Bronchial epithelial cell (primary cell): Measurements from ENCODE around the gene ZNF581. TPM values are rescaled to one million over a fixed set of nuclear protein-coding genes. Genes with fewer than 3 reads are reported as not detected.
A peak's percentile ranks its signal among the peaks of the same experiment; 100 is the strongest.

Source experiments
- DNase-seq: peaks from one replicate; pipeline ENCODE4 v3.0.0-alpha.2; 2010; ENCODE audit warnings: low read depth
- FAIRE-seq: peaks from 2 replicates; lab custom pipeline; 2011; peaks lifted over from hg19 to GRCh38; lab: Jason Lieb, UNC
- H3K27me3 ChIP-seq: 2 replicates; pipeline ENCODE4 v1.5.1; 2011; ENCODE audit warnings: low read length; ENCODE audit not compliant: control insufficient read depth, insufficient read depth
- H3K36me3 ChIP-seq: 2 replicates; pipeline ENCODE4 v1.5.1; 2011; ENCODE audit warnings: low read length; ENCODE audit not compliant: control insufficient read depth, insufficient read depth
- H3K4me3 ChIP-seq: 2 replicates; pipeline ENCODE4 v1.5.1; 2011; ENCODE audit warnings: mild to moderate bottlenecking, low read depth, low read length, control low read depth
- total RNA-seq: library from RNA; depleted of rRNA; stranded (reverse); fragments of >200 nt; gene quantifications from 2 replicates; pipeline ENCODE4 v1.2.1, GENCODE V29; 2014
- TF ChIP-seq, protein P1 (sequence below): IDR thresholded peaks from 2 replicates; pipeline ENCODE4 v1.5.1; 2011; ENCODE audit warnings: mild to moderate bottlenecking, moderate library complexity, low read length, control low read depth, inconsistent platforms; ENCODE audit not compliant: insufficient read depth, severe bottlenecking

Gene ZNF581
- total RNA-seq, 1 donor from 2014 or later = 19.2 TPM

DNA sequence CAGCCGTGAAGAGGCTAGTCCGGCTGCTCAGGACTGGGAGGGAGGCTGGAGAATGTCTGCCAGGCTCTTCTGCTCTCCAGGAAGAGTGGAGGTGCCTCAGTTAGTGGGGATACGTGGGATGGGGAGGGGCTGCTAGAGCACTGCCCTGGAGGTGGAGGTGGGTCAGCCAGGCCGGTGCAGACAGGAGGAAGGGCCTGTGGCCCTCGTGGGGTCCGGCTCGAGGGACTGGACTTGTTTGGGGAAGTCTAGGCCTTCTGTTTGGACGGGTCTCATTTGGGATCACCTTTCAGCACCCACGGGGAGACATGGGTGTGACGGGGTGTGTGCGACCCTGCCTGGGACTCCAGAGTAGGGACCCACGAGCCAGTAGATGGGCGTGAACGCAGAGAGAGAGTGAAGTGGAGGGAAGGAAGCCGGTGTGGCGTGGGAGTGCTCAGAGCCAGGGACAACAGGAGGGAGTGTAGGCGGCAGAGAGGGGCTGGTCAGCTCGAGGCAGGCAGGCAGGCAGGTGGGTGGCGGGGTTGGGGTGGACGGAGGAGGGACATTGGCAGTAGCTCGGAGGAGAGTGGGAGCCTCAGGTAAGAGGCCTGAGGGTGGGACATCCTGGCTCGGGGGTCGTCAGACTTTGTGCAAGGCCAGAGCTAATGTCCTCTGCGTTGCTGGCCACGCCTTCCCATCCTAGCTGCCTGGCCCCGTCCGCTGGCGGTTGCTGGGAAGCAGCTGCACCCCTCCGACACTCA lies 43.0 kb downstream of the ZNF581 start:
- TF ChIP-seq, protein P1, sequence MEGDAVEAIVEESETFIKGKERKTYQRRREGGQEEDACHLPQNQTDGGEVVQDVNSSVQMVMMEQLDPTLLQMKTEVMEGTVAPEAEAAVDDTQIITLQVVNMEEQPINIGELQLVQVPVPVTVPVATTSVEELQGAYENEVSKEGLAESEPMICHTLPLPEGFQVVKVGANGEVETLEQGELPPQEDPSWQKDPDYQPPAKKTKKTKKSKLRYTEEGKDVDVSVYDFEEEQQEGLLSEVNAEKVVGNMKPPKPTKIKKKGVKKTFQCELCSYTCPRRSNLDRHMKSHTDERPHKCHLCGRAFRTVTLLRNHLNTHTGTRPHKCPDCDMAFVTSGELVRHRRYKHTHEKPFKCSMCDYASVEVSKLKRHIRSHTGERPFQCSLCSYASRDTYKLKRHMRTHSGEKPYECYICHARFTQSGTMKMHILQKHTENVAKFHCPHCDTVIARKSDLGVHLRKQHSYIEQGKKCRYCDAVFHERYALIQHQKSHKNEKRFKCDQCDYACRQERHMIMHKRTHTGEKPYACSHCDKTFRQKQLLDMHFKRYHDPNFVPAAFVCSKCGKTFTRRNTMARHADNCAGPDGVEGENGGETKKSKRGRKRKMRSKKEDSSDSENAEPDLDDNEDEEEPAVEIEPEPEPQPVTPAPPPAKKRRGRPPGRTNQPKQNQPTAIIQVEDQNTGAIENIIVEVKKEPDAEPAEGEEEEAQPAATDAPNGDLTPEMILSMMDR = no peak
- H3K4me3 ChIP-seq = no peak overlapping the region
- H3K36me3 ChIP-seq = peaks cover 43% of the 10 kb centered on the region
- FAIRE-seq (peak; percentile 18), DNase-seq (no peak)
- no peaks in the 10 kb centered on the region for H3K27me3 ChIP-seq

DNA sequence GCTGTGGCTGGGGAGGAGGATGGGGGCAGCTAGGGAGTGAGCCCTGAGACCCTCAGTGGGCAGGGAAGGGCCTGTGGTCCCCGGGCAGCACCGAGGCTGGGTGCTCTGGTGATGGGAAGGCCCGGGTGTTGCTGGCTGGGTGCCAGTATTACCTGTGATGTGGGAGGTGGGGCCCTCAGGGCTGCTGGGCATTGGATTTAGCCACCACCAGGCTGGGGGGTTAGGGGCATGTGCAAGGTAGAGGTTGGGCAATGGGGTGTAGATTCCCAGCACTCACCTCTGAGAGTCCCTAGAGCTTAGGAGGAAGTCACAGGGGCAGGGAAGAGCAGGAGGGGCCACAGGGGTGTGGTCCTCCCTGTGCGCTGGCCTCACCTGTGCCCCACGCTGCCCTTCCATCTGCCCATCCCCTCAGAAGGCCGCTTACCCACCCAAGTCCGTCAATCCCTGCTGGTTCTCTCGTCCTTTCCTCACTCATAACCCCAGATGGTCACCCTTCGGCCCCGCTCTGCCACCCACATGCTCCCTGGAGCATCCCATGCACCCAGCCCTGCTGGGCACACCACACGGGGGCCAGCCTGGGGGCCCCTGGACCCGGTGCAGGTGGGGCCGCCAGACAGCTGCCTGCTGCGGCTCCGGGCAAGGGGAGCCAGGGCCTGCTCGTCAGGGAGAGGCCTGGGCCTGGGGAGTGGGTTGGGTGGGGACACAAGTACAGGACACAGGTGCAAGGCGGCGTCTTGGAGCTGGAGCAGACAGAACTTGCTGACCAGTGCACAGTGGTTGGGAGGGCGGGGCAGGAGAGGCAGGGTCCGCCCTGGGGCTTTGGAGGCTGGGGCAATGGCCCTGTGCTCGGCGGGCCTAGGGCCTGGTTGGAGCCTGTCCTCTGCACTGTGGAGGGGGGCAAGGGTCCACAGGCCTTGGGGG lies 44.1 kb downstream of the ZNF581 start:
- TF ChIP-seq, protein P1 = no peak
- Histone ChIP-seq H3K4me3 (no peak overlapping the region), H3K36me3 (peaks cover 41% of the 10 kb centered on the region), H3K27me3 (no peaks in the 10 kb centered on the region)
- no peak for DNase-seq
- FAIRE-seq = no peak

GRCh38 chr19:55688422-55689218 lies 45.2 kb downstream of the ZNF581 start:
- H3K27me3 ChIP-seq = no peaks in the 10 kb centered on the region
- no peak for FAIRE-seq
- TF ChIP-seq, protein P1 = no peak
- H3K4me3 ChIP-seq = no peak overlapping the region
- peaks cover 46% of the 10 kb centered on the region for H3K36me3 ChIP-seq
- DNase-seq = no peak

DNA sequence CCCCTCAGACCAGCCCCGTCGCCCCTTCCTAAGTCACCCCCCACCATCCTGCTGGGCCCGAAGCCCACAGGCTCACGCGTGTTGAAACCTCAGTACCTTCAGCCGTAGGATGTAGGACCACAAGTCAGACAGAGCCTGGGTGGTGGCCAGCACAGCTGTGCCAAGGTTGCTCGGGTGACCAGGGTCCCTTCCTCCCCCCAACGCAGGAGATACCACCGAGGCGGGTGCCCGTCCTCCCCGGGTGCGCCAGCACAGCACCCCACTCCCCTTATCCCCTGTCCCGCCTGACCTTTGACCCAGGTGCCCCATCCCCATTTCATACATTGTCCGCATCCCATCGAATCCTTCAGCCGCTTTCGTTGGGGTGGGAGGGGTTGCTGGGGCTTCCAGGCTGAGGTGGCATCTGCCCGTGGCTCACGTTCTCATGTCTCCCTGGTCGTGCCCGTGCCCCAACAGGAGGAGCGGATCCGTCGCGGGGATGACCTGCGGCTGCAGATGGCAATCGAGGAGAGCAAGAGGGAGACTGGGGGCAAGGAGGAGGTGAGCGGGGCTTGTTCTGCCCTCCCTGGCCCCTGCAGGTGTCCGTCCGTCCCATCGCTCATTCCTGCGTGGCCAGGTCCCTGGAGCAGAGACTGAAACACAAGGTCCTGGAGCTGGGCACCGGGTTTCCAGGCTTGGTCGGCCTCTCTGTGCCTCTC lies 46.1 kb downstream of the ZNF581 start:
- FAIRE-seq = no peak
- DNase-seq = no peak
- TF ChIP-seq, protein P1 = no peak
- H3K27me3 ChIP-seq = no peaks in the 10 kb centered on the region
- no peak overlapping the region for H3K4me3 ChIP-seq
- peaks cover 45% of the 10 kb centered on the region for H3K36me3 ChIP-seq

DNA sequence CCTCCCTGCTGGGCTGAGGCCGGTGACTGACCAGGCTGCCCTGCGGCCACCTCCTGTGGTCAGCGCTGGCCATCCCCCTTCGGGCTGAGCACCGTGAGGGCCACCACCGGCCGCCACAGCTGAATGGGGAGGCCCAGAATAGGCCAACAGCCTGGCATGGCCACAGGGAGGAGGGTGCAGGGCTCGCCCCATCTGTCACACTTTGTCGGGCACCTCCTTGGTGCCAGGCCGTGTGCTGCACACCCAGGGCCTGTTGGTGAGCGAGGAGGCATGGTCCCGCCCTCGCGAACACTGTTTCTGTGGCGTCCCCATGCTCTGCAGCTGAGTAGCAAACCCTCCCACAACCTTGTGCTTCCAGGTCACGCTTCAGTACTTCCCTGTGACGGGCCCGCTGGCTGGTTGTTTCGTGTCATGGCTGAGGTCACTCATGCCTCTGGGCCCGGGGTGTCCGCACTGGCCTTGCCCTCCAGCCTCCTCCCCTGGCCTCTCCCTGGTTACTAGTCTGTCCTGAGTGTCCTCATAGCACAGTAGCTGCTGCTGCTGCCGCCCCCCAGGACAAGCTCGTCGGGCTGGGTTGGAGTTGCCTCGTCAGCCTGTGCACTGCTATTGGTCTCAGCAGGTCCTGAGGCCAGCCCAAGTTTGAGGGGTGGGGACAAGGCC lies 46.8 kb downstream of the ZNF581 start:
- DNase-seq (no peak), FAIRE-seq (no peak)
- Histone ChIP-seq H3K4me3 (no peak overlapping the region), H3K27me3 (no peaks in the 10 kb centered on the region), H3K36me3 (peaks cover 42% of the 10 kb centered on the region)
- TF ChIP-seq, protein P1 = no peak
